ENCODE data around the gene NXPE1.
A peak's percentile ranks its signal among the peaks of the same experiment; 100 is the strongest.
"Not testable (repeated sequence)": the region's sequence is repeated elsewhere in the genome, so short reads cannot be mapped to it uniquely, and the experiment has no call there.

Gene NXPE1

GRCh38 chr11:114559425-114560310 lies at the start of gene NXPE1:
TSS of gene NXPE1 (minus strand) at chr11:114559881. CDS start at chr11:114551201, 8,680 bp downstream.
- DNase-seq (ENCODE audit: low spot score), result no peak

GRCh38 chr11:114609429-114609828 lies 49.7 kb upstream of the NXPE1 start:
- DNase-seq (ENCODE audit: low spot score), result no peak

- not testable (repeated sequence) for DNase-seq (ENCODE audit: low spot score)
Measured at GRCh38 chr11:114608605-114609004, 48.9 kb upstream of the NXPE1 start.

- no peak for DNase-seq (ENCODE audit: low spot score)
Measured at GRCh38 chr11:114607753-114608459, 48.2 kb upstream of the NXPE1 start.

- DNase-seq (ENCODE audit: low spot score), result not testable (repeated sequence)
Measured at GRCh38 chr11:114606802-114607075, 47.1 kb upstream of the NXPE1 start.

GRCh38 chr11:114606003-114606801 lies 46.5 kb upstream of the NXPE1 start:
- no peak for DNase-seq (ENCODE audit: low spot score)

GRCh38 chr11:114605370-114605769 lies 45.7 kb upstream of the NXPE1 start:
- no peak for DNase-seq (ENCODE audit: low spot score)

GRCh38 chr11:114604886-114605285 lies 45.2 kb upstream of the NXPE1 start:
- DNase-seq (ENCODE audit: low spot score), result no peak

- DNase-seq (ENCODE audit: low spot score), result no peak
Measured at GRCh38 chr11:114604179-114604813, 44.6 kb upstream of the NXPE1 start.

GRCh38 chr11:114603151-114603550 lies 43.5 kb upstream of the NXPE1 start:
- not testable (repeated sequence) for DNase-seq (ENCODE audit: low spot score)

- DNase-seq (ENCODE audit: low spot score), result no peak
Measured at GRCh38 chr11:114598461-114598860, 38.8 kb upstream of the NXPE1 start.

- DNase-seq (ENCODE audit: low spot score), result no peak
Measured at GRCh38 chr11:114596175-114596919, 36.7 kb upstream of the NXPE1 start.

GRCh38 chr11:114595571-114595970 lies 35.9 kb upstream of the NXPE1 start, which contains the start of gene NXPE4:
TSS of gene NXPE4 (minus strand) at chr11:114595786. CDS start at chr11:114594759, 1,027 bp downstream.
- DNase-seq (ENCODE audit: low spot score), result no peak

GRCh38 chr11:114594703-114595102 lies 35.0 kb upstream of the NXPE1 start:
- DNase-seq (ENCODE audit: low spot score), result no peak

- DNase-seq (ENCODE audit: low spot score), result no peak
Measured at GRCh38 chr11:114587398-114587953, 27.8 kb upstream of the NXPE1 start.

GRCh38 chr11:114586797-114587196 lies 27.1 kb upstream of the NXPE1 start:
- no peak for DNase-seq (ENCODE audit: low spot score)

- DNase-seq (ENCODE audit: low spot score), result no peak
Measured at GRCh38 chr11:114571712-114572111, 12.0 kb upstream of the NXPE1 start.

- no peak for DNase-seq (ENCODE audit: low spot score)
Measured at GRCh38 chr11:114569801-114570200, 10.1 kb upstream of the NXPE1 start.

- DNase-seq (ENCODE audit: low spot score), result no peak
Measured at GRCh38 chr11:114566276-114566675, 6.6 kb upstream of the NXPE1 start.

GRCh38 chr11:114564831-114565230 lies 5.2 kb upstream of the NXPE1 start:
- DNase-seq (ENCODE audit: low spot score), result no peak

GRCh38 chr11:114563077-114563476 lies 3.4 kb upstream of the NXPE1 start:
- peak; percentile 51 for DNase-seq (ENCODE audit: low spot score)

Data from COLO829 (cell line).